OCI-LY7 (cell line): Measurements from ENCODE around the gene SLCO2A1.

Experiments
- EZH2phosphoT487 ChIP-seq: fragments of 200-600 bp; sonication (generic); IDR thresholded peaks from 2 replicates; pipeline ENCODE4 v1.6.1; 2018; ENCODE audit warnings: low read depth, borderline replicate concordance, mild to moderate bottlenecking, mixed run types, antibody characterized with exemption, low read length, moderate library complexity, mixed read lengths
- TF ChIP-seq, protein P1 (sequence below): fragments of 200-600 bp; sonication (generic); conservative IDR thresholded peaks from 2 replicates; pipeline ENCODE4 v1.5.1; 2014; ENCODE audit warnings: mild to moderate bottlenecking, antibody characterized with exemption, low read length, moderate library complexity, mixed read lengths

DNA sequence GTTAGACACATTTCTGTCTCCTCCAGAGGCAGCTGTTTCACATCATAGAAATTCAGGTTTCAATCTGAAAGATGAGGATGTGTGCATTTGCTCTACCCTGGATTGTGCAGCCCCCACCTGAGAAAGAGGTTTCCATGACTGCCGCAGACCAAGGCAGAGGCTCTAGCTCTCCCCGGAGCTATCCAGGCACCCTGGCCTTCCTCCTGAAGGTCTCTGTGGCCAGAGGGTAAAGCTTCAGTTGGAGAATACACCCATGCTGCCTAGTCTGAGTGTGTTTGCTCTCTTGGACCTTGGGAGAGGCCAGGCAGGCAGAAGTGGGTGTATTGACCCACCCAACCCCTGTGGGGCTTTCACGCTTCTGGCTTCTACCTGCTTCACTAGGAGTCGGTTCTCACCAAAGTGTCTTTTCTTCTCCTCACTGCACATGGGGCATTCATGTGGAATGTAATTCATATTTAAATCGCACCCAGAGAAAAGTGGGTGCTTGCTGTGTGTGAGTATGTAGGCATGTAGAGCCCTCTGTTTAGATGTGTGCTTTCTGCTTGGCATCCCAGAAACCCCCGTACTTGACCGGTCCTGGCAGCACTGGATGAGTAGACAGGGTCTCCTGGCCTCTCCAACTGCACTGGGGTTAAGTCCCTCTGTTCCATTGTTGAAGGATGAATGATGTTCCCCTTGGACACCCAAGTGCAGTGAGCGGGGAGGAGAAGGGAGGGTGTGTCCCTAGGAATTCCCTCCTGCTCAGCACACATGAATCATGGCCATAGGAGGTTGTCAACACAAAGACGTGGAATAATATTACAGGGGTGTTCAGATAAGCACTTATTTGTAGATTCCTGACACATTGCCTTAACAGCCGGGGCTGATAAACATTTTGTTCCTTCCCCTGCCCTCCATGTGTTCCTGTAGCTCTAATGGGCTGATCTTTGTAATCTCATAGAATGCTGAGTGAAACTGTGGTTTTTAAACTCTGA, 113.8 kb downstream of the SLCO2A1 start:
- no peak for TF ChIP-seq EZH2phosphoT487
- TF ChIP-seq, protein P1, sequence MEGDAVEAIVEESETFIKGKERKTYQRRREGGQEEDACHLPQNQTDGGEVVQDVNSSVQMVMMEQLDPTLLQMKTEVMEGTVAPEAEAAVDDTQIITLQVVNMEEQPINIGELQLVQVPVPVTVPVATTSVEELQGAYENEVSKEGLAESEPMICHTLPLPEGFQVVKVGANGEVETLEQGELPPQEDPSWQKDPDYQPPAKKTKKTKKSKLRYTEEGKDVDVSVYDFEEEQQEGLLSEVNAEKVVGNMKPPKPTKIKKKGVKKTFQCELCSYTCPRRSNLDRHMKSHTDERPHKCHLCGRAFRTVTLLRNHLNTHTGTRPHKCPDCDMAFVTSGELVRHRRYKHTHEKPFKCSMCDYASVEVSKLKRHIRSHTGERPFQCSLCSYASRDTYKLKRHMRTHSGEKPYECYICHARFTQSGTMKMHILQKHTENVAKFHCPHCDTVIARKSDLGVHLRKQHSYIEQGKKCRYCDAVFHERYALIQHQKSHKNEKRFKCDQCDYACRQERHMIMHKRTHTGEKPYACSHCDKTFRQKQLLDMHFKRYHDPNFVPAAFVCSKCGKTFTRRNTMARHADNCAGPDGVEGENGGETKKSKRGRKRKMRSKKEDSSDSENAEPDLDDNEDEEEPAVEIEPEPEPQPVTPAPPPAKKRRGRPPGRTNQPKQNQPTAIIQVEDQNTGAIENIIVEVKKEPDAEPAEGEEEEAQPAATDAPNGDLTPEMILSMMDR, result no peak
